Hematopoietic multipotent progenitor cell treated with erythropoietin and hydrocortisone succinate and interleukin-3 and kit ligand, for 8 days (in vitro differentiated cells): ENCODE data around the gene FBXL4.

Experiments used
- DNase-seq: peaks from one replicate; pipeline ENCODE4 v3.0.0-alpha.2; 2015

FBXL4 gene

GRCh38 chr6:98877250-98877649 lies 70.5 kb downstream of the FBXL4 start:
- DNase-seq = no peak

GRCh38 chr6:98875375-98875774 lies 72.4 kb downstream of the FBXL4 start:
- no peak for DNase-seq

GRCh38 chr6:98871821-98872220 lies 75.9 kb downstream of the FBXL4 start:
- DNase-seq = no peak

DNA sequence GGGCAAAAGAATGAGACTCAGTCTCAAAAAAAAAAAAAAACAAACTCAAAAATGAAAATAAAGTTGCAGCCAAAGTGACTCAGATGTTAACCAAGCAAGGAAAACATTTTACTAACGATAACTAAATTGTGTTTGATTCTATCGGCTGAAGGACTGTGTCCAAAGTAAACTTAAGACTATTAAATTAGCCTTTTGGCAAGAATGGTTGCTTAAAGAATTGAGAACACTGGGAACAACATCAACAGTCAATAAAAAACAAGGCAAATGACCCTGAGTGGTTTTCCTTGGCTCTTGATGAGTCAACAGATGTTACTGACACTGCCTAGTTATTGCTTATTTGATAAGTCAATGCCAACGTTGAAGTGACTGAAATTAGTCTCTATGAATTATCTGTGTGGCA lies 76.7 kb downstream of the FBXL4 start:
- DNase-seq = no peak

GRCh38 chr6:98864497-98864896 lies 83.2 kb downstream of the FBXL4 start:
- DNase-seq = no peak

GRCh38 chr6:98848539-98849242 lies 99.1 kb downstream of the FBXL4 start:
- no peak for DNase-seq

DNA sequence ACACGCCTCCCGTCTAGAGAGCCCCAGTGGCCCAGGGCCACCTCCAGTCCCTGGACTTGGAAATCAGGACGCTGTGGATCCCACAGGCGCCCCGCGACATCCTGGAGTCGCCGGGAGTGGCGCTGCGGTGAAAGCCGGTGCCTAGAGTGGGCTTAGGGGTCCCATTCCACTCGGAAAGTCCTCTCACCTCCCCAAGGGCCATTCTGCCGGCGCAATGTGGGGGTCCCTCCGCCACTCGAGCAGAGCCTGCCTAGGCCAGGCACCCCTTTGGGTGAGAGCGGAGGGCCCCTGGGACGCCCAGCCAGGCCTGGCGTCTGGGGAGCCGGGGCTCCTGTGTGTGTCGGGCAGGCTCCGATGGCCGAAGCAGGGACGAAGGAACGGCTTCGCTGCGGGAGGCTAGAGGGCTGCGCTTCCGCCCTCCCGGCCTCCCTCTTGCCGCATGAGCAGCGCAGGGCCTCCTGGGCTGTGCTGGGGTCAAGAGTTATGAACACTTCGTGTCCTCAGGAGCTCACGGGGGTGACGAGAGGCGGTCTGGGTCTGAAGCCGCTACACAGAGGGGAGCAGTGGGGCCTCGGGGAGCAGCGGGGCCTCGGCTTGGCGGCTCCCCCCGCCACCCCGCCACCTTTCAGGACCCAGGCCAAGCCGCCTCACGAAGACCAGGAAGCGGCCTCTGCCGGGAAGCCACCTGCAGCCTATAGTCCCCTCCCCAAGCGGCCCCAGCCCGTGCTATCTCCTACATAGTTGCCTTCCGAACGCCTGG lies 99.8 kb downstream of the FBXL4 start:
- DNase-seq = no peak

DNA sequence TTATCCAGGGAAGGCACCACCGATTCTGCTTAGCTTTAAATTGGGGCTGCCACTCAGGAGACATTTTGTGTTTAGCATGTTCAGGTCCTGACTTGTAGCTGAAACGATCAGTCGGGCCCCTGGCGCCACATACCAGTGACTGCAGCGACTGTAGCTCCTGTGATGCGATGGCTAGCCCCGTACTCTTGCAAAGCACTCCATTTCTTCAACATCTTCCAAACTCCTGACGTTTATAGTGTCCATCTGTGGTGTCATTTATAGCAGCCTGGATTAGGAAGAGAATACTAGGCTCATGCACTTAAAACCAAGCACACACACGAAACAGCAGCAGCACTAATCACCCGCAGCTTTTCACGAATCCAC lies 100.3 kb downstream of the FBXL4 start:
- DNase-seq = no peak

GRCh38 chr6:98846021-98846380 lies 101.7 kb downstream of the FBXL4 start:
- no peak for DNase-seq

DNA sequence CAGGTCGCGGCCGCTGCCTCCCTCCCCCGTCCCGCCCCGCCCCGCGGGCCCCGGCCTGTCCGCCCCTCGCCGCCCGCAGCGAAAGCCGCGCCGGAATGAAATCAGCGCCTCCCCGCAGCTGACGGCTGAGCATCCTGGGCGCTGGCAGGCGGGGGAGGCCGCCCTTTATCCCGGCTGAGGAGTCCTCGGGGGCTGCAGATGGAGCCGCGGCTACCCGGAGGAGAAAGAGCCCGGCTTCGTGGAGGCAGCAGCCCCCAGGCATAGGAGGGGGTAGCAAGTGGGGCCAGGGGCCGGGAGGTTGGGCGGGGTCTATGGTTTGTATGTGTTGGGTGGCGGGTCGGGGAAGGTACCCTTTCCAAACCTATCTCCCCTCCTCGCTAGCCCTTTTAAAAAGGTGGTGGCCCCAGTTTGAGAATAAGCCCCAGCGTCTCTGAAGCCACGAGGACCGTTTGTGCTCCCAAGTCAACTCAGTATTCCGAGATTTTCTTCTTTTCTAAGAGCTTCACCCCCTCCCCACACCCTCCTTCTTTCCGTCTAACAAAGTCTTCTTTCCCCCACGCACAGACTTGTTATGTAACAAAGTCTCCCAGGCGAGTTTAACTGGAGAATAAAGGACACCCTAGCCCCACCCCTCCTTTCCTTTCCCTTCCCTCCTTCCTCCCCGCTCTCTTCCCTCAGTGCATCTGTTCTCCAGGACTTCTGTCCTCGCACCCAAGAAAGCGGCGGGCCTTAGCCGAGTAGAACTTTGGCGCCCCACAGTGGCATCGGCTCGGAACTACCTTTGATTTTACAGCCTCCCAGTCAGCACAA lies 102.3 kb downstream of the FBXL4 start:
- DNase-seq = peak; percentile 65

GRCh38 chr6:98844244-98845210 lies 103.2 kb downstream of the FBXL4 start:
- no peak for DNase-seq

GRCh38 chr6:98843271-98844243 lies 104.2 kb downstream of the FBXL4 start:
- no peak for DNase-seq

DNA sequence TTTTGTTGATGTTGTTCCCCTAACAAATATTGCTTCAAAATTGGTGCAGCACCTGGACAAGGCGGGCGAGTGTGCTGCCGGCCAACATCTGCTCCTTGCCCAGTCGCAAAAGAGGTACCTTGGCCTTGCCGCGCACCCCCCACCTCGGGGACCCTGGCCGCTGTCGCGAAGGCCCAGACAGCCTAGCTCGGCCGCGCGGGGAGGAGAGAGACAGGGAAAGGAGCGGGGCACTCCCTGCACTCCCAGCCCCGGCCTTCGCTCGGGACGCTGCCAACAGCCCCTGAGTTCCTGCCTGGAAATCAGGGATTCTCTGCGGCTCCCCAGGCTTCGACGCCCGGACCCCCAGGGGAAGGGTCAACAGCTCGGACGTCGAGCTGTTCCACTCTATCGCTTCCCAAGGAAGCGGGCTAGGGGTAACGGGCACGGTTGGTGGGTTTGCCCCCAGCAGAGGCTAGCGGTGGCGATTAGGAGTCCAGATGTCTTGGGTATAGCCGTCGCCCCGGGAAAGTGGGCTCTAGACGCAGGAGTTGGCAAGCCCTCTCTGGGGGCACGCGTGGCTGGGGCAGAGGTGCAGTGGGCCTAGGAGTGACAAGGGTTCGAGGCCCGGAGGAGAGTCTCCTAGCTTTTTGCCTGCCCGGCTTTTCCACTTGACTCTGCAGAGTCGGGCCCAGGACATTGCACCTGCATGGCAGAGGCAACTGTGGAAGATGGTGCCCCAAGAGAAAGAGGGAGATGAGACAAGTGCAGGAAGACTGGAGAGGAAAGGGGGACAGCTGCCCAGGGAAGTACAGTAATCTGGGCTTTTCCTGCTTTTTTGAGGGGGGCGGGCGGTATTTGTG lies 105.2 kb downstream of the FBXL4 start:
- DNase-seq = no peak

GRCh38 chr6:98841621-98842341 lies 106.0 kb downstream of the FBXL4 start:
- no peak for DNase-seq

DNA sequence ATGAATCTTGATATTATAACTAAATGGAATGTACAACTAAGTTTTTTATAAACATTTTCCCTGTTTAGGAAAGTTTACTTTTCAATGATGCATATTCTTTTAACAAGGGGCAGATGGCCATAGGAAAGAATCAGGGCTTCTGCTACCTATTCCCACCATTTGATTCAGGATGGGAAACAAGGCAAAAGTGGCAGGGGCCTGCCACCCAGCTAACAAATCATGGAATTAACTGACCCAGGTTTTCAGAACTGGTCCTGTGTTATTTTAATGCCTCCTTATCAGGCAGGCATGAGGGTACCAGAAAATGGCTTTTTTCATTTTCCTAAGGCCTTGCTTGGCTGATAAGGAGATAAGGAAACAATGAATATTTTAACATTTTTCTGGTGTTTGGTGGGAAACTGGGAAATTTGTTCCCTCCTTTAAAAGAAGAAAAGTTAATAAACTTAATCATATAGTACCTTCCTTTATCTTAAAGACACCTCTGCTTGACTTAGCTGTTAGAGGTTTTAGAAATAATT lies 106.7 kb downstream of the FBXL4 start:
- DNase-seq = no peak

- DNase-seq = no peak
Observed at GRCh38 chr6:98840385-98840784, 107.4 kb downstream of the FBXL4 start.

DNA sequence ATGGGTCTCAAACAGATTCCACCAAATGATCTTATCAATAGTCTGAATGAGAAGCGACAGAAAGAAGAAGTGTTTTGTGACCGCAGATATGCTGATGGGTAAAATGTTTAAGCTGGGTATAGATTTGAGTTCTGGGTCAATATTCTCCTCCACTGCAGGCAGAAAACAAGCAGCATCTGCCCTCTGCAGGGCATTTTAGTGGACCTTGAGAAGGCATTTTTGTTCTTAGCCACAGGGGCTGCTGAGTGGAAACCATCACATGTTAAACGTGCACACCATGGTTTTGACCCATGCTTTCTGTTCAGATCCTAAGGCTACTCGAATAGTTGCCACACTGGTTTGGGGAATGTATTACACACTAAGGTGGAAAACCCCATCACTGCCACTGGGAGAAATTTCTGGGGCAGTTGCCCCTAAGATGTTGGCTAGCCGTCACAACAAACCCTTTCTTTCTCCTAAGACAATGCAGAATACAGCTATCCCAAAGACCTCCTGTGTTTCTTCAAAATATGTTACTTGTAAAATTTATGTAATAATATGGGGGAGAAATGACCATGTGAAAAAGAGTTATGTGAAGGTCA lies 107.9 kb downstream of the FBXL4 start:
- DNase-seq = peak; percentile 19

- DNase-seq = no peak
Observed at GRCh38 chr6:98838975-98839374, 108.8 kb downstream of the FBXL4 start.

GRCh38 chr6:98838032-98838431 lies 109.7 kb downstream of the FBXL4 start:
- no peak for DNase-seq
